SK-N-SH treated with all-trans-retinoic acid at 6 μM for 48 hours (cell line): Measurements from ENCODE around the gene HSDL1.

Source experiments
- ARNTL ChIP-seq: fragments of 450-650 bp; formaldehyde crosslinking; IDR thresholded peaks from 2 replicates; pipeline ENCODE4 v1.5.0; 2020; ENCODE audit warnings: low read depth, mild to moderate bottlenecking, moderate library complexity, borderline replicate concordance
- CREB5 ChIP-seq: fragments of 250-450 bp; sonication (Bioruptor Pico); IDR thresholded peaks from 2 replicates; pipeline ENCODE4 v1.5.1; 2020; ENCODE audit warnings: low read depth, mild to moderate bottlenecking, moderate library complexity
- CSDC2 ChIP-seq: fragments of 250-450 bp; sonication (Bioruptor Pico); IDR thresholded peaks from 2 replicates; pipeline ENCODE4 v1.5.0; 2020; ENCODE audit warnings: mild to moderate bottlenecking, moderate library complexity
- CSRNP3 ChIP-seq: fragments of 250-450 bp; sonication (Bioruptor Pico); IDR thresholded peaks from 2 replicates; pipeline ENCODE4 v1.5.1; 2021; ENCODE audit warnings: mild to moderate bottlenecking, moderate library complexity
- ESRRG ChIP-seq: fragments of 250-450 bp; sonication (Bioruptor Pico); IDR thresholded peaks from 2 replicates; pipeline ENCODE4 v1.6.1; 2021; ENCODE audit warnings: mild to moderate bottlenecking
- PATZ1 ChIP-seq: fragments of 250-450 bp; sonication (Bioruptor Pico); IDR thresholded peaks from 2 replicates; pipeline ENCODE4 v1.8.0; 2020; ENCODE audit warnings: mild to moderate bottlenecking, moderate library complexity, borderline replicate concordance
- POU6F1 ChIP-seq: fragments of 250-450 bp; sonication (Bioruptor Pico); IDR thresholded peaks from 2 replicates; pipeline ENCODE4 v1.8.0; 2021; ENCODE audit warnings: low read depth, mild to moderate bottlenecking, moderate library complexity, borderline replicate concordance
- PPARA ChIP-seq: fragments of 250-450 bp; sonication (Bioruptor Pico); IDR thresholded peaks from 2 replicates; pipeline ENCODE4 v1.5.0; 2020; ENCODE audit warnings: mild to moderate bottlenecking, borderline replicate concordance
- RARB ChIP-seq: fragments of 250-450 bp; sonication (Bioruptor Pico); IDR thresholded peaks from 2 replicates; pipeline ENCODE4 v1.8.0; 2021; ENCODE audit warnings: mild to moderate bottlenecking, moderate library complexity
- TCF4 ChIP-seq: fragments of 250-450 bp; sonication (Bioruptor Pico); IDR thresholded peaks from 2 replicates; pipeline ENCODE4 v1.8.0; 2021; ENCODE audit warnings: mild to moderate bottlenecking, moderate library complexity, borderline replicate concordance
- ZC3H10 ChIP-seq: fragments of 250-450 bp; sonication (Bioruptor Pico); IDR thresholded peaks from 2 replicates; pipeline ENCODE4 v1.5.1; 2021; ENCODE audit warnings: mild to moderate bottlenecking, moderate library complexity
- ZFP30 ChIP-seq: fragments of 450-650 bp; formaldehyde crosslinking; IDR thresholded peaks from 2 replicates; pipeline ENCODE4 v1.5.0; 2022; ENCODE audit warnings: mild to moderate bottlenecking, moderate library complexity
- ZNF565 ChIP-seq: fragments of 450-650 bp; formaldehyde crosslinking; conservative IDR thresholded peaks from 2 replicates; pipeline ENCODE4 v1.5.0; 2020; ENCODE audit warnings: low read depth, mild to moderate bottlenecking, moderate library complexity

- TF ChIP-seq PPARA (CRISPR knock-in tag) (no peak), TCF4 (no peak), ARNTL (CRISPR knock-in tag) (no peak), RARB (CRISPR knock-in tag) (no peak), ZNF565 (CRISPR knock-in tag) (no peak), PATZ1 (no peak), CSDC2 (no peak), ESRRG (CRISPR knock-in tag) (no peak), ZFP30 (CRISPR knock-in tag) (no peak), CSRNP3 (CRISPR knock-in tag) (no peak), POU6F1 (no peak), CREB5 (CRISPR knock-in tag) (no peak), ZC3H10 (CRISPR knock-in tag) (no peak)
Measured at GRCh38 chr16:84087466-84088151, 57.4 kb downstream of the HSDL1 start.
